ENCODE measurements around the gene LRTM2.

Gene LRTM2

DNA sequence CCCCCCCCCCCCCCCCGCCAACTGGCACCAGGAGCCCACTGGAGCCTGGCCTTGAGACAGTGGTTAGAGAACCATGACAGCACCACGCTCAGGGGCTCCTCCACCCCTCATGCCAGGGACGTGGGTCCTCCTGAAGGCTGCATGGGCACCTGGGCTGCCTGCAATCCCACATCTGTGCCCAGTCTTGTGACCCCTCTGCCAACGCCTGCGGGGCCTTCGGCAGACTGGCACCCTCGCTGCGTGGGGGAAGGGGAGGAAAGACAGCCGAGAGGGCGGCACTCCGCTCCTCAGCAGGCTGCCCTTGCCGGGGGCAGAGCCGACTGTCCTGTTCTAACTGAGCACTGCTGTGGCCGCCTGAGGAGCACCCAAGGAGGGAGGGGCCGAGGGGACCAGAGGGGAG is 6.0 kb downstream of the LRTM2 start:
- Histone ChIP-seq H3K4me3 (no peak overlapping the region), H3K27ac (peak overlapping the region in 1 of 21 experiments; percentile 1)

DNA sequence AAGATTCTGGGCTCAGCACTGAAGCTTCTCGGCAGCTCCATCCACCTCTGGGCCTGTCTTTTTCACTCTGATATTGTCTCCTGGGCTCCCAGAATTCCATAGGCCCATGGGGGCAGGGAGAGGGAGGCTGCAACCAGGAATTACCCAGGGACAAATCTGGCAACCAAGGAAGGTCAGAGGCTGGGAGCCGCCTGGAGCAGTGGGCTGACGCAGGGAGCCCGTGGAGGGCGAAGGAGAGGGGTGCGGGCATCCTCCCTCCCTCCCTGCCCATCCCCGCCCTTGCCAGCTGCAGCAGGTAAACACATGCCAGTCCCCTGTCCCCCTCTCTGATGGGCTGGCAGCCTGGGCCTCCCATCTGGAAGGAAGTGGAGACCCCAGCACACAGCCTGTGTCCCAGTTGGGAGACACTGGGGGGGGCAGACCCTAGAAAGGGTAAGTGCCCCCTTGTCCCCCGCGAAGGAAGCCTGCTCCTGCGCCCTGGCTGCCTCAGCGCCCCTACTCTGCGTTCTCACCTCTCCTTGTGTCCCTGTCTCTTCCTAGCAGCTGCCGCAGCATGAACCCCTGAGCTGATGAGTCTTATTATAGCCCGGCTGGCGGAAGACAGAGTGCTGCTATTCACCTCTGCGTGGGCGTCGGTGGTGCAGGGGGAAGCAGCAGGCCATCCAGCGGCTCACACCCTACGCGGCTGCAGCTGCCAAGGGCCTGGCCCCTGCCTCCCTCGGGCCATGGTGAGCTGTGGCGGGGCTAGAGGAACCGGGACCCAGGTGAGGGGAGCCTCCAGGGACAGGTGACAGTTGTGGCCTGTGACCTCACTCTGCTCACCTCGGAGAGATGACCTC is 6.7 kb downstream of the LRTM2 start:
- Histone ChIP-seq H3K4me3 (no peak overlapping the region), H3K27ac (peak overlapping the region in 1 of 21 experiments; percentile 1)

DNA sequence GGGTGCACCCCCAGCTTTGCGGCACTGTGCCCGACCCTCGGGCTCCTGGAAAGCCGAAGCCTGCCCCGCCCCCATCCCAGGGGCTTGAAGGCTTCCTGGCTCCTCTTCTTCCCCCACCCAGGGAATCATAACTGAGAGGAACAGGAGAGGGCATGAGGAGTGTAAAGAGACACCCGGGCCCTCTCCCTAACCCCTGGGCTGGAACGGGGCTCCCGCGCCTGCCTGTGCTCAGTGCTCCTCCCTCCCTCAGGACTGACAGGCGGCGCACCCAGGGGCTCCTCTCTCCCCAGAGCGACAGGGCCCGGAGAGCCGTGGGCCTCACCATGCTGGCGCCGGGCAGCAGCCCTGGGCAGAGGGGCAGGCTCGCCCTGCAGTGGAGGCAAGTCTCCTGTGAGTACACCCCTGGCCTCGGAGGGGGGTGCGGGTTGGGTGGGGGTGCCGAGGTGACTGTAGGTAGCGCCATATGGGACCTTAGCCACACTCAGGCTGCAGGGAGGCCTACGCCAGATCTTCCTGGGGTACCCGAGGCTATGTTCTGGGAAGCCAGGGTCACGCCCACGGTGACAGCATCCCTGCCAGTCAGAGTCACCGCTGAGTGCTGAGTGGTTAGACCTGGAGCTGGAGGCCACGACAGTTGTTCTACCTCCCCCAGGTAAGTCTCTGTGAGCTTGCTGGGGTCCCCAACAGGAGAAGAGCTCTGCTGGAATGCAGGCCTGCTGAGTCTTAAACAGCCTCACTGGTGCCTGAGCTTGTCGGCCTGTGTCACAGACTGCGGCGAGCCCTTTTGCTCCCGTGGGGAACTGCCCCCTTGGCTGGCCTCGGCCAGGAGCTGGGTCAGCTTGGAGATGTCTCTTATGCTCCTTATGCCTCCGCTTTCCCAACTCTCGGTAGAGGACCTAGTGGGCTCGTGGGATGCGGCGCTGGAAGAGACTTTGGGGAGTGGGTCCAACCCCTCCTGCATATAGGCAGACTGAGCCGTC is 7.8 kb downstream of the LRTM2 start:
- no peak overlapping the region for H3K27ac ChIP-seq
- H3K4me3 ChIP-seq = no peak overlapping the region

DNA sequence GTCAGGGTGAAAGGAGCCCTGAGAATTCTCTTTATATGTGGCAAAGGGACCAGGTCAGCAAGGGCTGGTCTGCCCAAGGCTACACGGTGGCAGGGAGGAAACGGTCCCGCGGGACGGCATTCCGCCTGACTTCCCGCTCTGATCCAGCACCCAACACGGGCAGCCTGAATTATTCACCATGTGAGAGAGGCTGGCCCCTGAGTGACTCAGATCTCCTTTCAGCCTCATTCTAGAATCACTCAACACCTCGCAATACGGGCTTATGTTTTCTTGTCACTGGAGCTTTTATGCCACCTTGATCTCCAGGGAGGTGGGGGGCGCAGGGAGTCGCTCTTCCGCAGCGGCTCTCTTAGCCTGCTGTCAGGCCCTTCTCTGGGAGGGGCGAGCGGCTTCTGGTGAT is 8.5 kb downstream of the LRTM2 start:
- Histone ChIP-seq H3K4me3 (no peak overlapping the region), H3K27ac (no peak overlapping the region)

DNA sequence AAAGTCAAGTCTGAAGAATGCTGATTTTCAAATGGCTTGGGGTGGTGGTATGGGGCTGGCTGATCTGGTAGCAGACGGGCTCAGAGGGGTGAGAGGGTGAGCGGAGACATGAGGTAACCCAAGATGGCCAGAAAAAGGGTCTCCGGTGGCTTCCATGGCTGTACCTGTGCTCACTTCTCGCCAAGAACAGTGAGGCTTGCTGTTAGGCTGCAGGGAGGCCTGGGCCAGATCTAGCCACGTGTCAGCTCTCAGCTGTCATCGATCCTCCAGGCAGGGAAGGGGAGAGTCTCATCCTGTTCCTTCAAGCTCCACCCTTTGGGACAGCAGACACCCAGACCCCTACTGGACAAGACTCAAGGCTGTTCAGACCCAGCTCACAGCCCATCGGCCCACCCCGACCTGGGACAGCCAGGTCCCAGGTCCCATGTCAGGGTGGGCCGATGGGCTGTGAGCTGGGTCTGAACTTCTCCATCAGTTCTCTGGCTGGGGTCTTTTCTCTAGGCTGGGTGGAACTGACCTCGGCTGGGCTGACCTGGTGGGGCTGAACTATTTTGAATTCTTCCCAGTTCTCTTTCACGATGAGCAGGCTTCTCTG is 9.0 kb downstream of the LRTM2 start:
- Histone ChIP-seq H3K27ac (no peak overlapping the region), H3K4me3 (no peak overlapping the region)

DNA sequence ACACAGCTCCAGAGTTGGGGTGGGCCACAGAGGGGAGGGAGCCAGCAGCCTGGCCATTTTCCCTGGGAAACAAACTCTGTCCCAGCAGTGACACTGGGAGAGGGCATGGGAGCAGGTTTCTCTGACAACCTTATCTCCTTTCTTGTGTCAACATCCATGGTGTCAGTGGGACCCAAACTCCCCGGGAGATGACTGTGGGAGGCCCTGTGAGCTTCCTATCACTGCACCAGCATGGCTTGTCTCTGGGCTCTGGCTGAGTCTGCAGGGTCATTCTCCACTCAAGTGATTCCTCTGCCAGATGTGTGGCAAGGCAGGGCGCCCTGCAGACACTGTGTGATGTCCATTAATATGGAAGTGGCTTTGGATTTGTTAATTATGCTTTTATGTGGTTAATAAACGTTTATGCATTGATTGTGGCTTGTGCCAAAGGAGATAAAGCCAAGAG is 10.1 kb downstream of the LRTM2 start:
- H3K27ac ChIP-seq = no peak overlapping the region
- no peak overlapping the region for H3K4me3 ChIP-seq

DNA sequence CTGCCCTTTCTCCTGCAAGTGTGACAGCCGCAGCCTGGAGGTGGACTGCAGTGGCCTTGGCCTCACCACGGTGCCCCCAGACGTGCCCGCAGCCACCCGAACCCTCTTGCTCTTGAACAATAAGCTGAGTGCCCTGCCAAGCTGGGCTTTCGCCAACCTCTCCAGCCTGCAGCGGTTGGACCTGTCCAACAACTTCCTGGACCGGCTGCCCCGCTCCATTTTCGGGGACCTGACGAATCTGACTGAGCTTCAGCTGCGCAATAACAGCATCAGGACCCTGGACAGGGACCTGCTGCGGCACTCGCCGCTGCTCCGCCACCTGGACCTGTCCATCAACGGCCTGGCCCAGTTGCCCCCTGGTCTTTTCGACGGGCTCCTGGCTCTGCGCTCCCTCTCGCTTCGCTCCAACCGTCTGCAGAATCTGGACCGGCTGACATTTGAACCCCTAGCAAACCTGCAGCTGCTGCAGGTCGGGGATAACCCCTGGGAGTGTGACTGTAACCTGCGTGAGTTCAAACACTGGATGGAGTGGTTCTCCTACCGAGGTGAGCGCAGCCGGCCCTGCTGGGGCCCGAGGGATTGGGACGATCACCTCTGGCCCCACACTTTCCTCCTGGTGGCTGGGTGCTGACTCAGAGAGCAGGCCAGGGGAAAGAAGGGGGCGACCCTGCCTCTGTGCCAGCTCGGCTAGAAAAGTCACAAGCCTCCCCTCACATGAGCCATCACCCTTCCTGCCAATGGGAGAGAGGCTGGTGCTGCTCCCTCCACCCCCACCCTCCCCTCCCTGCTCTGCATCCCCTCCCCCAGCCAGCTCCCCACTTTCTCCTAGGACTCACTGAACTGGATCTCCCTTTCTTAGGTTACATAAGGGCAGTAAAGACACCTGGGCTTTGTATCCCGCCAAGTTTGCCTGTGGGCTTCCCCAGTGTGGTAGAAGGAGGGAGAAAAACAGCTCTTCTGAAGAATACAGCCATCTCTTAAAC is 10.9 kb downstream of the LRTM2 start:
- Histone ChIP-seq H3K27ac (no peak overlapping the region), H3K4me3 (no peak overlapping the region)

DNA sequence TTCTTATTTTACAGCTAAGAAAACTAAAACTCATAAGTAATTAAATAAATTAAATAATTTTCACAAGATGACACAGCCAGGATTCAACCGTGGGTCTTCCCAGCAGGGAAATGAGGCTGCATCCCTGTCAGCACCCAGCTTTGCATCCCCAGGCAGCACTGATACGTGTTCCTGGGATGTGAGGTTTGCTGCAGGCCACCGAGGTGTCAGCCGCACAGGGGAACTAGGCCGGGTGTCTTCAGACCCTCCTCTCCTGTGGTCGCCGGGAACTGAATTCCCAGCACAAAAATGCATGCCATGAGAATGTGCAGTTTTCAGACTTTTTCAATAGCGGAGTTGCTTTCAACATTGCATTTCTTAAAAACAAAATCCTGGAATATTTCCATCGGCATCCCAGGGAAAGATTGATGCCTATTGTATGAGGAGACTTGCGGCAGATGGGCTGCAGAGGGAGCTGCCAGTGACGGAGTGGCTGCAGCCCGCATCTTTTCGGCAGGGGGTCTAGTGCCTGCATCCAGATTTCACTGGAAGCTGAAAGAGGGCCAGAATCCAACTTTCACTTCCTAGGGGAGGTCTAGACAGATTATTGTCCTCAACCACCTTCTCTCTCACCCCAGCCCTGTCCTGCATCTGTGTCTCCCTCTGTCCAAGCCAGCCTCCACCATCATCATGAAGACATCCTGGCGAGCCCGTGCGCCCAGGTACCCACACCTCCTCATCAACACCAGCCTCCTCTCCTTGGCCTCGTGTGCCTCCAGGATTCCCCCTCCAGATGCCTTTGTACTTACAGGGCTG is 12.6 kb downstream of the LRTM2 start:
- H3K27ac ChIP-seq = no peak overlapping the region

DNA sequence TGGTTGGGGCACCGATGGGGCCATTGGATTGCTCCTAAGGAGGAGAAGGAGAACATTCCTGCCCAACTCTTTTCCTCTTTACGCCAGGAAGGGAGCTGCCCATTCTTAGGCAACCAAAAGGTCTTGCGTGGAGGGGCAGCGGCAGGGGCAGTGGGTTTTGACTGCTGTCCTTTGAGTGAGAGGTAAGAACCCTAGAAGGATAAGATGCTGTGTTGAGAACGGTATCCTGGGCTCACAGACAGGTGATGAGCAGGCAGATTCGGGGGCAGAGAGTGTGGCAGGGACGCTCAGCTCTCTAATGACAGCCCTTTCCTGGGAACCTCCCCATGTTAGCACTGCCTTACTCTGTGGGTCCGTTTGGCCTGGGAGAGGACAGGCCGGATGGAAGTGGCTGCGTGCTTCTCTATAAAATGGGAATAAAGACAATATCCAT is 13.2 kb downstream of the LRTM2 start:
- H3K27ac ChIP-seq = no peak overlapping the region

More for the DNA sequence above, 12.6 kb downstream of the LRTM2 start:
- H3K4me3 ChIP-seq = no peak overlapping the region

DNA sequence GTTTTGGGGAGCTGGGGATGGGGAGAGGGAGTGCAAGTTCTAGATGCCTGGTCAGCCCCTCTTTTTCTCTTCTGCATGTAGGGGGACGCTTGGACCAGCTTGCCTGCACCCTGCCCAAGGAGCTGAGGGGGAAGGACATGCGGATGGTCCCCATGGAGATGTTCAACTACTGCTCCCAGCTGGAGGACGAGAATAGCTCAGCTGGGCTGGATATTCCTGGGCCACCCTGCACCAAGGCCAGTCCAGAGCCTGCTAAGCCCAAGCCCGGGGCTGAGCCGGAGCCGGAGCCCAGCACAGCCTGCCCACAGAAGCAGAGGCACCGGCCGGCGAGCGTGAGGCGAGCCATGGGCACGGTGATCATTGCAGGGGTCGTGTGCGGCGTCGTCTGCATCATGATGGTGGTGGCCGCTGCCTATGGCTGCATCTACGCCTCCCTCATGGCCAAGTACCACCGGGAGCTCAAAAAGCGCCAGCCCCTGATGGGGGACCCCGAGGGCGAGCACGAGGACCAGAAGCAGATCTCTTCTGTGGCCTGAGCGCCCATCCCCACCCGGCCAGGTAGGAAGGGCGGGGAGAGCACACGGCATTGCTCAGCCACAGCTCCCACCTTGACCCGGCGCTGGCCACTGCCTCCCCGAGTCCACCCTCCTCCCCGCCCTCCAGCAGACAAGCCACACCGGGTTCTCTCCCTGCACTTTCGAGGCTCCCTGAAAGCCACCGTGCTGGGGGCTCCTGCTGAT is 14.0 kb downstream of the LRTM2 start:
- Histone ChIP-seq H3K4me3 (no peak overlapping the region), H3K27ac (no peak overlapping the region)

More for the DNA sequence above, 13.2 kb downstream of the LRTM2 start:
- H3K4me3 ChIP-seq = no peak overlapping the region

DNA sequence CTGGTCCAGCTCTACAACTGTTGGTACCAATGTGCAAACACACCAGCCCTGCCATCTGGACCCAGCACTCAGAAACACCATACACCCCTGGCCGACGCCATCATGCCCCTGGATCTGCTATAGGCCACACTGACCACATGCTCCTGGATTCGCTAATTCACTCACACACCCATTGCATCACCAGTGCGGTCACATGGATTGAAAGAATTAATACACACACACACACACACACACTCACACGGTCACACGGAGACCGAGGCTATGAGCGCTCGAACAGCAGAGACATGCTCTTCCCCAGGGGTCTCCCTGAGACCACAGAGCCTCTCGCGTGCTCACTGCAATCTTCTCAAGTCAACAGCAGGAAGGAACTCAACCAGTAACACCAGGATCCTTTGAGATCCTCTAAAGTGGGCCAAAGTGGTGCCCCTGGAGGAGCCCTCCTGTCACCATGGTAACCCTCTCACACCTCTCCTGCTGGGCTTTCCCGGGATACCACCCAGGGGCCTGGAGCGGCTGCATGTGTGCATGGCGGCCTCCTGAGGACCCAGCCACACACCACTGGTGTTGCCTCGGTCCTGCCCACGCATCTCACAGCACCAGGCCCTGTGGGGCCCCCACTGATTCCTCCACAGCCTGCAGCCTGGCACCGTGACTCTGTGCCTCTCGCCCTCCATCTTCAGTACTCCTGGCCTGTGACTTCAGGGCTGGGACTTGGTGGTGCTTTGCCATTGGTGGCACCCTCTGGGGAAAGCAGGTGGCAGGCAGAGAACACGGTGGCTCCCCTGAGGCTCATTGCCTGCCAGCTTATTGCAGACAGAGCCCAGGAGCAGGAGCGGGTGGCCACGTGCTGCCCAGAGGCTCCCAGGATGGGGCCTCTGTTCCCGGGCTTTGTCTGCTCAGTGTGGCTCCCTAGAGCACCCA is 15.1 kb downstream of the LRTM2 start:
- Histone ChIP-seq H3K27ac (no peak overlapping the region), H3K4me3 (no peak overlapping the region)

DNA sequence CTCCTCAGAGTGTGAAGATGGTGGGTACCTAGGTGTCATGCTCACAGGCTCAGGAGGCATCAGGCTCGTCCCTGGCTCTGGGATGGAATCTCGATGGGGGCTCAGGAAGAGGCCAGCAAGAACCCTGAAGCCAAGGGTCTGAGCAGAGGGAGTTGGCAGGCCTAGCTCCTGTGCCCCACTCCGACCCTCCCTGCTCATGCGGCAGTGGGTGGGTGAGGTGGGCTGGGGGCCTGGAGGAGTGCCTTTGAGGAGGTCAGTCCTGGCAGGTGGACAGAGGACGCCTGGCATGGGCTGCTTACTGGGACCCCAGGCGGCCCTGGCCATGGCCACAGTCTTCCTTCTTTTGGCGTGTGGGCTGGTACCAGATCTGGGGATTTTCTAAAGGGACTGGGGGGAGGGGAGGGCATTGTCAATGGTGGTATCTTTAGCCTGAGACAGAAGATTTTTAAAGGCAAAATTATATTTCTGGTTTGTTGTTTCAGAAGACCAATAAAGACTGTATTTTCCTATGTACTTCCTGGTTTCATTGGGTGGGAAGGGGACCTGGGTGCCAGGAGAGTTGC is 16.0 kb downstream of the LRTM2 start:
- no peak overlapping the region for H3K27ac ChIP-seq
- no peak overlapping the region for H3K4me3 ChIP-seq

DNA sequence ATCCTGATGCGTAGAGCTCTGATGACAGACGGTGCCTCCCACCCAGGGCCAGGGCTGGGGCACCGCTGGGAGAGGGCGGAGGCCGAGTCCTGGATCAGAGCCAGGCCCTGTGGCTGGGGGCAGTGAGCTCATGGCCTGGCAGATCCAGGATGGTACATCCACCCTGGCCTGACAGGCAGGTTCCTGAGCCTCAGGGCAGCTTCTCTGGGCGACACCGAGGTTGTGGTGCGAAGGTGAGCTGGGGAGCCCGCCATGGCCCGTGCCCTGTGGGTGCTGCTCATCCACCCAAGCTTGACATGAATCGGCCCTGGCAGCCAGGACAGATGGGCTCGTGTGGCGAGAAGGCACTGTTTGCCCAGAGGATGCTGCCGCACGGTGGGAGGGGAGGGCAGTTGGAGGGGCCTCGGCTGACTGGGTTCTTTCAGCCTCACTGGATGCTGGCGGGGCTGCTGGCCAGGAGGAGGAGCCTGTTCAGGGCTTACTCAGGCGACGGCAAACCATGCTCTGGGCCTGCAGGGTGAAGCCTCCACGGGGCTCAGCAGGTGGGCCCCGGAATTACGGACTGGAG is 16.6 kb downstream of the LRTM2 start:
- no peak overlapping the region for H3K27ac ChIP-seq
- no peak overlapping the region for H3K4me3 ChIP-seq

DNA sequence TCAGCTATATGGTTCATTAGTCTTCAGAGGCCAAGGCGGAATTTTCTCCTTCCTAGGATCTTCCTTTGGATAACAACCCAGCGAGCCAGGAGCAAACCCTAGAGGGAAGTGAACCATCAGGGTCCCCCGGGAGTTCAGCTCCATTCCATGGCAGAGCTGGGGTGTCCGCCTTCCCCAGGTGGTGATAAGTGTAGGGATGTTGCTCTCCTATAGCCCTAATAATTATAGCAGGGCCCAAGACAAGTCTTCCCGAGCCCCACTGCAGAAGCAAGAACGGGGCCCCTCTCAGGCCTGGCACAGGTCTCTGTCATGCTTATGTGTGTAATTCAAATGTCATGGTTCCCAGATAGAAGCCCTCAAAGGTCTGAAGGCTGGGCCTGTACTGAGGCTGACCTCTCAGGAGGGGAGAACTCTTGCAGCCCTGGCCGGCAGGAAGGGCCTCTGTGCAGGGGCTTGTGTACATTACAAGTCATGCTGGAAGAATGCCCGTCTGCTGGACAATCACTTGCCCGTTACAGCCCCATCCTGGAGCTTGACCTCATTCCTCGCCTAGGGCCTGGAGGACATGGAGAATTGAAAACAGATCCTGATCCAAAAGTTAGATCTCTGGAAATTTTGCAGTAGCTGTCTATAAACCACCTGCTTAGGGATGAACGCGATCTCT is 17.3 kb downstream of the LRTM2 start:
- H3K4me3 ChIP-seq = no peak overlapping the region
- H3K27ac ChIP-seq = no peak overlapping the region

DNA sequence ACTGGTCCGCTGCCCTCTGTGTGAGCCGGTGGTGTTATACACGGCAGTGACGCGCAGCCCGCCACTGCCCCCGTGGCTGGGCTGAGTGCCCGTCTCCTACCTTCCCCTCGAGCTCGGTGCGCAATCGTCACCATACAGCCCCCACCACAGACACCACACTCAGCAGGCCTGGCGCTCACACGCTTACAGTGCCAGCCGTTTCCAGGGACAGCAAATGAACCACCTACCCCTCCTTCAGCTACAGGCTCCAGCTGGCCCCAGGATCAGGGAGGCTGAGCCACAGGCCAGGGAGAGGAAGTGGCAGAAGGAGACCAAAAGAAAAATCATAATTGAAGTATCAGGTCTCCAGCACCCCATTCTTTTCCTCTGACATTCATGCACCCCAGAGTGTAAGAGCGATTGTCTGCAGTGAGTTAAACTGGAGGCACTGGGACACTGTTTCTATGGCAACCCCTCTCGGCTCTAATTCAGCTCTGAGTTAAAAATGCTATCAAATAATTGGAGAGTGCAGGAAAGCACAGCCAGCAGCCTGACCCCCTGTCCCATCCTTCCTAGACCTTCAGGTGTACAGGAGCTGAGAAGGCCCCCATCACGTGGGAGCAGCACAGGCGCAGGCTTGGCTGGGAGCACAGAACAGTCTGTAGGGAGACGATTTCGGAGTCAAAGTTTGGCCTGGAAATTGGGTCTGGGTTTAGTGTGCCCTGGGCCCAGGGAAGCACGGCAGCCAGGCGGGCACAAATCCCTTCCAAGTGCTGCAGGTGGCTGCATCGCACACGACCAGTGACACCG is 18.0 kb downstream of the LRTM2 start:
- H3K4me3 ChIP-seq = no peak overlapping the region
- no peak overlapping the region for H3K27ac ChIP-seq
